ENCODE results near the gene HSPG2. TPM values are rescaled to one million over a fixed set of nuclear protein-coding genes. Genes with fewer than 3 reads are reported as not detected.
A peak's percentile ranks its signal among the peaks of the same experiment; 100 is the strongest.

The HSPG2 gene
- total RNA-seq, 1 experiment from 2014 or later = 171 TPM

GRCh38 chr1:21896652-21897532 is 40.2 kb downstream of the HSPG2 start:
- Histone ChIP-seq H3K4me3 (ENCODE audit: low read depth in 2 of 2, low read length in 2 of 2) (no peak overlapping the region), H3K4me1 (ENCODE audit: control insufficient read depth, insufficient read depth, low read length) (peaks cover 36% of the 10 kb centered on the region), H3K27ac (ENCODE audit: low read length) (peak overlapping the region; percentile 36; the same call in 1 of the 2 replicates), H3K9me3 (ENCODE audit: control insufficient read depth, insufficient read depth, low read depth, low read length) (no peaks in the 10 kb centered on the region), H3K36me3 (ENCODE audit: control insufficient read depth, insufficient read depth, low read length) (no peaks in the 10 kb centered on the region), H3K27me3 (ENCODE audit: control insufficient read depth, insufficient read depth, low read length) (no peaks in the 10 kb centered on the region)
- ChIA-PET CTCF (no interaction called here), POLR2A (no interaction called here)
- intact Hi-C loops (cut with micrococcal nuclease; ENCODE audit: unreplicated experiment) = no loop called here
- in situ Hi-C loops (cut with HindIII; ENCODE audit: low pct_unique_long_range_greater_than_20kb, low sequenced_read_pairs) = no loop called here
- no peak for TF ChIP-seq REST (IDR thresholded peaks at IDR 0.05; ENCODE audit: insufficient read depth in 1 of 2, low read depth in 2 of 2, low read length in 1 of 2)
- TF ChIP-seq POLR2AphosphoS5 (IDR thresholded peaks at IDR 0.05; ENCODE audit: low read depth, low read length) = no peak
- TF ChIP-seq TCF7L2 (IDR thresholded peaks at IDR 0.05; ENCODE audit: low read depth, low read length) = no peak
- no peak for TF ChIP-seq CTCF (IDR thresholded peaks at IDR 0.05)
- no peak for TF ChIP-seq SIN3A (IDR thresholded peaks at IDR 0.05; ENCODE audit: borderline replicate concordance, insufficient read depth, low read depth, low read length)
- ATAC-seq (peak; percentile 13; the same call in 1 of the 2 replicates), DNase-seq (ENCODE audit: low read depth, low spot score) (no peak)
- BruUV-seq (replicated peaks) = no TSS peak

- no peak for ATAC-seq
- TF ChIP-seq SIN3A (IDR thresholded peaks at IDR 0.05; ENCODE audit: borderline replicate concordance, insufficient read depth, low read depth, low read length) (no peak), REST (IDR thresholded peaks at IDR 0.05; ENCODE audit: insufficient read depth in 1 of 2, low read depth in 2 of 2, low read length in 1 of 2) (no peak)
- CTCF ChIA-PET = no interaction called here
- in situ Hi-C loops (cut with HindIII; ENCODE audit: low pct_unique_long_range_greater_than_20kb, low sequenced_read_pairs) (no loop called here), intact Hi-C loops (cut with micrococcal nuclease; ENCODE audit: unreplicated experiment) (no loop called here)
- no peaks in the 10 kb centered on the region for H3K9me3 ChIP-seq (ENCODE audit: control insufficient read depth, insufficient read depth, low read depth, low read length)
- H3K27ac ChIP-seq (ENCODE audit: low read length) = 0 out of 2 replicates have a peak overlapping the region, but pooled peaks have one; percentile 36
- H3K27me3 ChIP-seq (ENCODE audit: control insufficient read depth, insufficient read depth, low read length) = no peaks in the 10 kb centered on the region
- no peaks in the 10 kb centered on the region for H3K36me3 ChIP-seq (ENCODE audit: control insufficient read depth, insufficient read depth, low read length)
- POLR2A ChIA-PET = no interaction called here
- DNase-seq (ENCODE audit: low read depth, low spot score) = no peak
- no TSS peak for BruUV-seq (replicated peaks)
- H3K4me1 ChIP-seq (ENCODE audit: control insufficient read depth, insufficient read depth, low read length) = peaks cover 31% of the 10 kb centered on the region
- H3K4me3 ChIP-seq (ENCODE audit: low read depth in 2 of 2, low read length in 2 of 2) = no peak overlapping the region
Measured at GRCh38 chr1:21896026-21896425, 41.1 kb downstream of the HSPG2 start.

Measured in Panc1 (cell line).